ENCODE results near the gene CASZ1.

CASZ1 gene

DNA sequence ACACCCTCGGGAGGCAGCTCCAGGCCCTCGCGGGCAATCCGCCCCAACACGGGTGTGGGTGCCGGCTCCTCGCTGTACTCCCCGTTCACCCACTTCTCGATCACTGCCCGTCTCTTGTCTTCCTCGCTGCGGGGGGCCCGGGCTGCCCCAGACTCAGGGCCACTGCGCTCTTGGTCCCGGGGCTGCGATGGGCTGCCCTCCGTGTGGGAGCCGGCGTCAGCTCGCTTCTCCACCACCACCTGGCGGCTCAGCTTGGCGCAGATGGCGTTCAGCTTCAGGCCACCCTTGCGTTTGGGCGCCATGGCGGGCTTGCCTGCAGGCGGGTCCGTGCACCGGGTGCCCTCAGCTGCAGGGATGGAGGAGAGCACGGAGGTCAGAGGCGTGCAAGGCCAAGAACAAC, 131.2 kb downstream of the CASZ1 start:
- DNase-seq, result no peak

DNA sequence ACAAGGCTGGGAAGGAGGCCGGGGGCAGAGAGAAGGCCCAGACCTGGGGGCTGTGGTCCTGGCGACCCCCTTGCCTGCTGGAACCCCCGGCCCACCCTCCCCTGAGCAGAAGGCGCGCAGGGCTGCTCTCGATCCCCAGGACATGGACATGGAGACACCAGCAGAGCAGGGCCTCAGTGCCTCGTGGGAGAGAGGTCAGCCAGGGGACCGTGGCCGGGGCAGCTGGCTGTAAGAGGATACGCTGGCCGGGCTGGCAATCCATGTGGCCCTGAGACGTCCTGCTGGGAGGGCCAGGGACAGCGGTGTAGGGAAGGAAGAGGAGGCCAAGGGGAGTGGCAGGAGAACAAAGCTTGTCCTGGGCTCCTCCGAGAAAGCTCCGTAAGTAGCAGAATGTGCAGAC, 132.2 kb downstream of the CASZ1 start:
- no peak for DNase-seq

DNA sequence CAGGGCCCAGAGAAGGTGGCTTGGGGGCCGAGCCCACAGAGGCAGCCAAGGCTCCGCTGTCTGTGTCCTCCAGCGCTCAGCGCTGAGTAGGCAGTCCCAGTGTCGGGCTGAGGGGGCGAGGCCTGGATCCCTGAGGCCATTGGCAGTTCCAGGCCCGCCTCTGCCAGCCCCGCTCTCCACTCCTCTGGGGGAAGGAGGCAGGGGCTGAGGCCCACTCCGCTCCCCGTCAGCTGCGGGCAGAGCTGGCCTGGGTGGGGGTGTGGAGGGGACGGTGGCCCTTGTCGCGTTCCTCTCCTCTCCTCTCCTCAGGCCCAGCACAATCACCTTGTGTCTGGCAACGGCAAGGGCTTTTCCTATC, 132.8 kb downstream of the CASZ1 start:
- DNase-seq, result no peak

DNA sequence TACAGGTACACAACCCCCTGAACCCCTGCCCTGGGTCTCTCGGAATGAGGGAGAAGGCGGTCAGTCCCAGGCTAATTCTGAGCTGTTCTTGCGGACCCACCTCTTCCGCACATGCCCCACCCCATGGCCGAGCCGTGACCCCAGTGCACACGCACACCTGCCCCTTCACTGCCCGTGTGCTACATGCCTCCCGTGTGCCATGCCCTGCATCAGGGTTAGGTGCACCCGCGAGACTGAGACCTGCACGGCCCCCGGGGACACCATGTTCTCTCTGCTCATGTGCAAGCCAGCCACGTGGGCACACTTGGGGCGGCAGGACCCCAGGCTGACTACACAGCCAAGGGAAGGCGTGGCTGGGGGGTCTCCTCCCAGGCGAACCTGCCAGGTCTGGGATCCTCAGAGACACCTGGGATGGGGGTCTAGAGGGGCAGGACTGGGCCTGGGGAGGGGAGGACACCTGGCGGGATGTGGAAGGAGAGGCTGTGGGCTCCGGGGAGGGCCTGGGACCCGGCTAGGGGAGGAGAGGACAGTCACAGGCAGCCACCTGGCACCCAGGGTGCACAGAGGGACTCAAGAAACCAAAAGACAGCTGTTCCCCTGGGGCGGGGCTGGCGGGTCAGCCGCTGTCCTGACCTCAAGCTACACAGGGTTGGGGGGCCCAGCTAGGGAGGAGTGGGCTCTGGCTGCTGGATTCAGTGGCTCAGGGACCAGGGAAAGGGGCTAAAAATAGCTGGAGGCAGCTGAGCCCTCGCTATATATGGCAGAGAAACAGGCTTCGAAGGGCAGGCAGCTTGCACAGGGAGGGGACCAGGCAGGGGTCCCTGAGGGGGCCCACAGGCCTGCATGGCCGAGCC, 133.4 kb downstream of the CASZ1 start:
- DNase-seq, result no peak

DNA sequence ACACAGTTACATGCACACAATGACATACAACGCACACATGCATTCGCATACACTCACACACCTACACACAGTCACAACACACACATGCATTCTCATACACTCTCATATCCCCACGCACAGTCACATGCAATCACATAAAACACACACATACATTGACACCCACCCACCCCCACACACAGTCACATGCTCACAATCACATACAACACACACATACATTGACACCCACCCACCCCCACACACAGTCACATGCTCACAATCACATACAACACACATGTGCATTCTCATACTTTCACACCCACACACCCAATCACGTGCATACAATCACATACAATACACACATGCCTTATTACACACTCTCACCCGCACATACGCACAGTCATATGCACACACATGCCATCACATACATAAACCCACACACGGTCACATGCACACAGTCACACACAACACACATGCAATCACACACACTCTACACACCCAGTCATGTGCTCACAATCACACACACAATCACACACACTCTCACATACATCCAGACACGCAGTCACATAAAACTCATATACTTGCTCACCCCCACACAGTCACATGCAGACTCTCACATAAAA, 134.3 kb downstream of the CASZ1 start:
- DNase-seq, result no peak

DNA sequence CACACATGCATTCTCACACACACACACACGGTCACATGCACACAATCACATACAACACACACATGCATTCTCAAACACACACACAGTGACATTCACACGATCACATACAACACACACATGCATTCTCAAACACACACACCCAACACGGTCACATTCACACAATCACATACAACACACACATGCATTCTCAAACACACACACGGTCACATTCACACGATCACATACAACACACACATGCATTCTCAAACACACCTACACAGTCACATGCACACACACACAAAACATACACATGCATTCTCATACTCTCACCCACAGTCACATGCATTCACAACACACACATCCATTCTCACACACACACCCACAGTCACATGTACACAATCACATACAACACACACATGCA, 135.0 kb downstream of the CASZ1 start:
- no peak for DNase-seq

DNA sequence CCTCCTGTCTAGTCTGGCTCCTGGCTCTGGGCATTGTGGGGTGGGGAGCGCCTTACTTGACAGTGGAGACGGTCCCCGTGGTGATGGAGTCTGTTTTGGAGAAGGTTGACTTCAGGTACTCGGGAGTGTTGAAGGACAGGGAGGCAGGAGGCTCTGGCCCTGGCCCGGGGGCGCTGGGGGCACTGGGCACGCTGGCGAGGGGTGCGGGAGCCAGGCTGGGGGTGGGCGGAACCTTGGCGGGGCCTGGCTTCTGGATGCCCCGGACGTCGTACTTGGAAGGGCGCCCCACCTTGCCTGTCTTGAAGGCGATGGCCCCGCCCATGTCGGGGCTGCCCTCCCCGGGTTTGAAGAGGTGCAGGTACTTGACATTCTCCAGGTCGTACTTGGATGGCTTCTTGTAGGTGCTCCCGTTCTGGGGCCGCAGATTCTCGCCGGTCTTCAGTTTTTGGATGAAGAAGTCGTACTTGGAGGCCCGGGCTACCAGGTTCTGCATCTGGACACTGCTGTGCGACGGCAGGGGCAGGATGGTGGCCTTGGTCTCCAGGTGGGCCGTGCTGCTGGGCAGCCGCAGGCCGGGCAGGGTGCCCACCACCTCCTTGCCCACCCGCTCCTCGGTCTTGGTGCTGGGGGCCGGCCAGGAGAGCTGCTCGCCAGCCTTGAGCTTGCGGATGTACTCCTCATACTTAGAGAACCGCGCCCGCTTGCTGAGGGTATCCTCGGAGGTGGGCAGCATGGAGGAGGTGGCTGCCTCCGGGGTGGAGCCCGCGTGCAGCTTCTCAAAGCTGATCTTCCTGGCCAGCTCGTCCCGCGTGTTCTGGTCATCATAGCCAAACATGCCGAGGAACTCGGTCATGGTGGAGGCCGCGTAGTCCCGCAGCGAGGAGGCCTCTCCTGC, 136.6 kb downstream of the CASZ1 start:
- DNase-seq, result no peak

DNA sequence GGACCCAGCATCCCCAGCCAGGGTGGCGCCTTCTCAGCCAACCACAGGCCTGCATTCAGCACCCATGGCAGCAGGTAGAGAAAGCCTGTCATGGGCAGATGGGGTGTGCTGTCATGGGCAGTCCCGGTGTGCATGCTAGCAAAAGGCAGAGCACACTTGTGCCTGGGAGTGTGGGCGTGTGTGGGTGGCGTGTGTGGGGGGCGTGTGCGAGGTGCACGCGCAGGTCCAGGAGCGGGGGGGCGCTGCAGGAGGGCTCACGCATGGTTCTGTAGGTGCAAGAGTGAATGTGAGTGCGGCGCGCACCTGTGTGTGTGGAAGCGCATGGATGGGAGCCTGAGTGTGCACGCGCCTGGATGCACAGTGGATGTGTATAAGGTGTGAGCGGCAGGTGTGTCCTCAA, 137.2 kb downstream of the CASZ1 start:
- no peak for DNase-seq

DNA sequence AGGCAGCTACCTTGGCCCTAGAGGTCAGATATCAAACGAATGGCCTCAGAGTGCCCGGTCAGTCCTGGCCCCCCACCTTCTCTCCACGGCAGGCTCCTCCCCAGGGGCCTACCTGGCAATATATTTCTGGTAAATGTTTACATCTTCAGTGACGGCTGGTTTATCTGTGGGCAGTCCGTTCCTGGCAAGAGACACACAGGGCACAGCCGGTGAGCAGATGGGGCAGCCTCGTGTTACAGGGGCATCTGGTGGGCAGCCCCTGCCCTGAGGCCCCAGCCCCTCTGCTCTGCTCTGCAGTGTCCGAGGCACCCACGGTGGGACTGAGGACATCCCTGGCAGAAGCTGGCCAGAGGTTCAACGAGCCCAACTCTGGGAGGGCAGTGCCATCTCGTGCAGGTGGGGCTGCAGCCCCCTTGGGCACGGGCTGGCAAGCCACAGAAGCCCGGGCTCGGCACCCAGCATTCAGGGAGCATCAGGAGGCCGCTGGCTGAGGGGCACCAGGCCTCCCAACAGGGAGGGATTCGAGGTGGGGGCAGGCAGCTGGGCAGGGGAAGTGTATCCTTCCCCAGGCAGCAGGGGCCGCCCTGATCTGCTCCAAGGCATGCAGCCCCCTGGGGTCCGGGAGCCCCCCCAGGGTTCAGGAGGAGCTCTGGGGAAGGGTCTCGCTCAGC, 137.9 kb downstream of the CASZ1 start:
- DNase-seq, result no peak

DNA sequence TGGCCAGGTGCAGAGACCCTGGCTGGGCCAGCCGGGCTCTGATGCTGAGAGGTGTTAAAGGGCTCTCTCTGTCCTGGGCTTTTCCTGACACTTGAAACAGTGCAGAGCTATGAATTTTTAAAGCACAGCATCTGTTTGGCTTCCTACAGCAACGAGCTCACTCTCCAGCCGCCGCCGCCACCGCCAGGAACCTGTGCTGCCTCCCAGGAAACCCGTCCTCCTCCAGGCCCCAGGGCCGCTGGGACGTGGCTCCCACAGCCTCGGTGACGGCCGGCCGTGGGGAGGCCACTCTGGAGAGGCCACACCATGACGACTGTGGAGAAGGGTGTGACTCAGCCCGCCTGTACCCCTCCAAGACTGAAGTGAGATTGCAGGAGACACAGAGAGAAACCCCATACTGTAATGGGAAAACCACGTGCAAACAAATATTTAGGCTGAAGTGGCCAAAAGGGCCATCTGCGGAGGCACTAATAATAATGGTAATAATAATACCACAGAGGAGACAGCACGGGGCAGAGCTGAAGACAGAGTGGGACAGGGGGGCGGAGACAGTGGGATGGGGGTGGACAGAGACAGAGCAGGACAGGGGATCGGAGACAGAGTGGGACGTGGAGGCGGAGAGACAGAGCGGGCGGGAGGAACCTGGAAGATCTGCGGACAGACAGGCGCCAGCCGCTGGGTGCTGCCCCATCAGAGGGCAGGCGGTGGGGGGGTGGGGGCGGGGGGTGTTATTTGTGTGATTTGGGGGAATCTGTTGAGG, 139.2 kb downstream of the CASZ1 start:
- no peak for DNase-seq

DNA sequence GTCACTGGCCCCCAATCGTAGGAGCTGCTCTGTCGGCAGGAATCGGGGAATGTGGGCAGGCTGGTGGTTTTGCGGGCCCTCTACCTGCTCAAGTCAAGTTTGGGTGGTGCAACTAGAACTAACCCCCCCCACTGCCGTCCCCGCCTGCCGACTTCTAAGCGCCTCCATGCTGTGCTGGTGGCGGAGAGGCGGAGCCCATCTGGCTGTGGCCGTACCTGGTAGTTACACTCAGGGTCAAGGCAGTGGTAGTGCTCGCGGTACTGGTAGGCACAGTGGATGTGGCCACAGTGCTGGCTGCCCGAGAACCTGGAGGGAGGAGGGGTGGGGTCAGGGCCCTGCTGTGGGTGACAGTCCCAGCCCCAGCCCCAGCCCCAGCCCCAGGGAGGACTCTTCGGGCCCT, 140.0 kb downstream of the CASZ1 start:
- no peak for DNase-seq

DNA sequence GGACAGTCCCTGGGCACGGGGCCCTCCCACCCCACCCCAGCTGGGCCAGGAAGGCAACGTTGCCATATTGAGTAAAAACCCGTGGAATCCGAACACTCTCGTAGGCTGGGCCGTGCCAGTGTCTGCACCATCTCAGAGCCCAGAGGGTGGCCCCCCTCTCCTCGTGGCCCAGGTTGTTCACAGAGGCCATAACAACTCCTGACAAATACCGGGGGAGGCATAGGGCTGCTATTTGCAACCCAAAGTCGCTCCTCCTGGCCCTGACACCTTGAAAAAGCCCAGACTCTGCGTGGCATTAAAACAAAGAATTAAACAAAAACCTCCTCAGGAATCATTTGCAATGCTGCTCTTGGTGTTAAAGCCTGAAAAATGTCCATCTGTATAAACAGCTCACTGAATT, 141.4 kb downstream of the CASZ1 start:
- DNase-seq, result no peak

DNA sequence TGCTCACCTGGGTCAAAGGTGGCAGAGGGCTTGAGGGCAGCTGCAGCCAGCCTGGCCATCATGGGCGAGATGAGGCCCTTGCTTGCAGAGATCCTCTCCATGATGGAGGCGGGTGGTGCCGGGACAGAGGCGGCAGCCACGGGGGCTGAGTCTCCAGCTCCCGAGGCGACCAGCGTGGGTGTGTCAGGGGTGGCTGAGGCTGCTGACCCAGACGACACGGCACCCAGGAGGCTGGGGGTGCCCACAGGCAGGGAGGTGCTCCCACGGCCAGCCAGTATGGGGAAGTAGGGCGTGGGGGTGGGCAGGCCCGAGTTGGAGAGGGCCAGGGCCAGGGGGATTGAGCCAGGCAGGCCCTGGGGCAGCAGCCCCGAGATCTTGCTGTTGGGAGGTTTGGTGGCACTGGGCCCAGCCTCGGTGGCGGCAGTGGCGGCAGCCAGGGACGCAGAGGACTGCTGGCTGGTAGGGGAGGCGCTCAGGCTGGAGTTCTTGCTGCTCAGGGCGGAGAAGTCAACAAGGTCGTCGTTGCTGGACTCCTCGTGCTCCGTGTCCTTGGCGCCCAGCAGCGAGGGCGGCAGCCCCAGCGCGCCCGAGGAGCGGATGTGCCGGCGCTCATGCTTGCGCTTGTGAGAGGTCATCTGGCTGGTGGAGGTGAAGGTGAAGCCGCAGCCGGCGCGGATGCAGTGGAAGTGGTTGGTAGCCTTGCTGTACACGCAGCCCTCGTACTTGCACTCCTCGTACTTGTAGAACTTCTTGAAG, 142.9 kb downstream of the CASZ1 start:
- DNase-seq, result no peak

DNA sequence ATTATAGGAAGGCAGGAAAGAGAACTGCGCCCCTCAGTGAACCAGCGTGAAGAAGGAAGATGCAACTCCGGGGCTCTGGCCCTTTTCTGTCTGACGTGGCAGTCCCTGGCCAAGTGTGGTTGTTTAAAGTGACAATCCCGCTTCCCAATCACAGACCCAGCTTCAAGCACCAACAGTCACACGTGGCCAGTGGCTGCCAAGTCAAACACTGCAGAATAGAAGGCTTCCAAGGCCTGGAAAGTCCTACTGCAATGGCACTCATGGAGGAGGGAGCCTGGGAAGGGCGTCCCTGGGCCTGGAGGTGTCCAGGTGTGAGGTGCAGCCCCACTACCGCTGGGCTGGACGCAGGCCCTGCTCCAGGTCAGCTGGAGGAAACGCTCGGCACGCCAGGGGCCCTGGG, 143.8 kb downstream of the CASZ1 start:
- DNase-seq, result no peak

DNA sequence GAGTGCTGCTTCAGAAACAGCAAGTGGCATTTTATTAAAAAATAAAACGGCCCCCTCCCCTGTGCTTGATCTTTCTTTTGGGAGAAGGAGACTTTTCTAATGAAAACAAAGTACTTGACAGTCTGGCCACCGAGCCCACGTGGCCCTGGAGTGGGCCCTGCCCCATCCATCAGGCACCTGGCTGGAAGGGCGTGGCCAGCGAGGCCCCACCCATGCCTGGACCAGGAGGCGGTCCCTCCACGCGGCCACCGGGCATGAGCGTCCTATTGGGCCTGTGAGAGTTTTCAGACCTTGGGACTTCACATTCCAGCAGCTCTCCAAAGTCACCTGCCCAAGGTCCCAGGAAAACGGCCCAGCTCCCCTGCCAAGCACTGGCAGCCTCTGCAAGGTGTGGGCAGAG, 144.7 kb downstream of the CASZ1 start:
- no peak for DNase-seq

DNA sequence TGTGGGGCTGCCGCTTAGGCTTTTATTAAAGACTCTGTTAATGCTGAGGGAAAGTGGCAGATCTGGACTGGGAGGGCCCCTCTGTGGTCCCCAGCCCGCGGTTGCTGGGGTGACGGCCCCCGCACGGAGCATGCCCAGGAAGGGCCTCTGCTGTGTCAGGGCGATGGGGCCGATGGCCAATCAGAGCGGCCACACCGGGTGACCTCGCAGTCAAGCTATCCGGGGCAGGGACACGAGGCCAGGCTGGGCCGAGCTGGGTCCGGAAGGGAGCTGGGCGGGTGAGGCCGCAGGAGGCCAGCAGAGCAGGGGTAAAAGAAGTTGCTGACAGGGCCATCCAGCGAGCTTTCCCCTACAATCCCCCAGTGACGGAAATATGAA, 145.1 kb downstream of the CASZ1 start:
- DNase-seq, result no peak

DNA sequence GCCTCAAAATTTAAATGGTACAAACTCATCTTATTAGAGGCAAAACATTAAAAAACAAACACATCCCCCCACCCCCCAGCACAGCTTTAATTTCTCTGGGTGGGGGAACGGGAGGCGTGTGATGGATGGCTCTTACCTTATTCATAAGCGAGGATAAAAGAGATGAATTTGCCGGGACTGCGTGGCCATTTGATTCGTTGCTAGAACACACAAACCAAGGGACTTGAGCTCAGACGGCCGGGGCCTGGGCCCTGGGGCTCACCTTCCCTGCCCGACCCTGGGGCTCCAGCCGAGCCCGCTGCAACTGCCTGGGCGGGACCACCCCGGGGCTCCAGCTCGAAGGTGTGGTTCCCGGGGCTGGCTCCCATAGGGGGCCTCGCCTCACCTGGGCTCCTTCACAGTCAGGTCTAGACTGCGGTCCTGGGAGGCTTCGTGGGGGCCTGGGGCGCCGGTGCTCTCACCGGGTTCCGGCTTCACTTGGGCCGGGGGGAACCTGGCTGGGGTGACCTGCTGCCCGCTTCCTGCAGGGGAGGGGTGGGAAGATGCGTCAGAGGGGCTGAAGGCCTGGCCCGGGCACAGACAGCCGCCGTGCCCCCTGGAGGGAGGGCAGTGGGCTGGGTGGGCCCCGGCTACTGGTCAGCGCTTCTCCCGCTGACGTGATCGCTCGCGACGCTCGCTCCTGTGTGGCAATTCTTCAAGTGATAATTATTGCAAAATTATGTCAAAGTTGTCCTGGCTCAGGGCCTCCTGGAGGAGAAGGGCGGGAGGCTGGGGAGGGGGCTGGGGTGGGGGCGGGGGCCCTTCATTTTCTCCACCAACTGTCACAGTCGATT, 145.7 kb downstream of the CASZ1 start:
- no peak for DNase-seq

DNA sequence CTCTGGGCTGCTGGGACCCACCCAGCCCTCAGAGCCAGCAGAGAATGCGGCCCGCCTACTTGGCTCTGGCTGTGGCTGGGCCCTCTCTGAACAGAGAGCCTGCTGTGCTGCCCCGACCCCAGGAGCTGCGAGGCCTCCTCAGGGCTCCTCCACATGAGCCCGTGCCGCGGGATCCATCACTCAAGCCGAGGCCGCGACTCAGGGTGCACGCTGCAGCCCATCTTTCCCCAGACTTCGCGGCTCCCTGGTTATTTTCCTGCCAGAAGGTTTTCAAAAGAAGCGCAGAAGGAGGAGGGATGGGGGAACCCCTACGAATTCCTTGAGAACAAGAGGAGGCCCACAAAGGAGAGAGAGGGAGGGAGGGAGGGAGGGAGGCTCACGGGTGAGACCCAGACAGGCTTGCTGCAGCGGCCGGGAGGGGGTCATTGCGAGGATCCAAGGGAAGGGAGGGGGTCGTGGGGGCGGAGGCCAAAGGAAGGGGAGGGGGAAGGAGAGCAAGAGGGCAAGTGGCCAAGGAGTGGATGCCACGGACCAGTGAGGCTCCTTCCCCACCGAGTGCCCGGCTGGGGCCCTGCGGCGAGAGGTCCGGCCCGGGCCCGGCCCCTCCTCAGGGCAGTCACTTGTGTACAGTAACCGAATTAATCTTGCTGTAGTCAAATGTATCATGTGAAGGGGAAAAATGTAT, 146.8 kb downstream of the CASZ1 start:
- no peak for DNase-seq

DNA sequence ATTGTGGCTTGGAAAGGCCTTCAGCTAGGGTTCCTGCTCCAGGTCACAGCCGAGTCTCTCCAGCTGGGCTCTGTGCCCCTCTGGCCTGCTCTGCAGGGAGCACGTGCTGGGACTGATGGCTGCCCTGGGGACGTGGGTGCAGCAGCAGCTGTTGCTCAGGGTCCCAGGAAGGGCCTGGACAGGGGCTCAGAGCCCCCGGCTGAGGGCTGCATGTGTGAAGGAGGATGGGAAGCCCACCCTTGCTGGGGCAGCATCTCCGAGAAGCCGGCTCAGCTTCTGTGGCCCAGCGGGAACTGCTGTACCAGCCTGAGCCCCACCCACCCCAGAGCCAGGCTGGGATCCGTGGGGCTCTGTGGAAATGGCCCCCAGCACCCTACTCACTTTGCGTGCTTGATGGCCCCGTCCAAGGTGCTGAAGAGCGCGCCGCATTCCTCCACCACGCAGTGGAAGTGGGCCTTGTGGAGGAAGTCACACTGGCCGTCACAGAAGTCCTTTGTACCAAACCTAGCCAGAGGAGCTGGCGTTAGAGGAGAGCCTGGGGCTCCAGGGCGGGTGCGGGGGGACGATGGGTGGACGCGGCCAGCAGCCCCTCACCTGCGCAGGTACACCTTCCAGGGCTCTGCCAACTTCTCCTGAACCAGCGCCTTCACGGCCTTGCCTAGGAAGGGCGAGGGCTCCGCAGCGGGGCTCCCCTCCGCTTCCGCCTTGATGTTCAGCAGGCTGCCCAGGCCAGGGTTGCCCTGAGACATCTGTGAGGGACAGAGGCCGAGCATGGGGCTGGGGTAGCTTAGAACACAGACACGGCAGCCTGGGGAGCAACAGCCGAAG, 147.5 kb downstream of the CASZ1 start:
- no peak for DNase-seq
